Ovary (tissue), 3 donors: Measurements from ENCODE around the gene PALD1.

Experiments
- POLR2A ChIP-seq: fragments of 450-650 bp; IDR thresholded peaks from one replicate; pipeline ENCODE4 v1.6.1; 2017; ENCODE audit warnings: antibody characterized with exemption, mild to moderate bottlenecking, moderate library complexity
- TF ChIP-seq, protein P1 (sequence below), 3 donors: fragments of 450-650 bp in 2 of 3; fragments of 200-600 bp in 1 of 3; IDR thresholded peaks; one replicate each; pipeline versions ENCODE4 v1.5.1 to v1.8.0; 2016 to 2022; ENCODE audit warnings: antibody characterized with exemption in 3 of 3, mild to moderate bottlenecking in 1 of 3
- donor health status: DM: no; HTN: no; CAD: no.

- no peak for TF ChIP-seq POLR2A
- TF ChIP-seq, protein P1, sequence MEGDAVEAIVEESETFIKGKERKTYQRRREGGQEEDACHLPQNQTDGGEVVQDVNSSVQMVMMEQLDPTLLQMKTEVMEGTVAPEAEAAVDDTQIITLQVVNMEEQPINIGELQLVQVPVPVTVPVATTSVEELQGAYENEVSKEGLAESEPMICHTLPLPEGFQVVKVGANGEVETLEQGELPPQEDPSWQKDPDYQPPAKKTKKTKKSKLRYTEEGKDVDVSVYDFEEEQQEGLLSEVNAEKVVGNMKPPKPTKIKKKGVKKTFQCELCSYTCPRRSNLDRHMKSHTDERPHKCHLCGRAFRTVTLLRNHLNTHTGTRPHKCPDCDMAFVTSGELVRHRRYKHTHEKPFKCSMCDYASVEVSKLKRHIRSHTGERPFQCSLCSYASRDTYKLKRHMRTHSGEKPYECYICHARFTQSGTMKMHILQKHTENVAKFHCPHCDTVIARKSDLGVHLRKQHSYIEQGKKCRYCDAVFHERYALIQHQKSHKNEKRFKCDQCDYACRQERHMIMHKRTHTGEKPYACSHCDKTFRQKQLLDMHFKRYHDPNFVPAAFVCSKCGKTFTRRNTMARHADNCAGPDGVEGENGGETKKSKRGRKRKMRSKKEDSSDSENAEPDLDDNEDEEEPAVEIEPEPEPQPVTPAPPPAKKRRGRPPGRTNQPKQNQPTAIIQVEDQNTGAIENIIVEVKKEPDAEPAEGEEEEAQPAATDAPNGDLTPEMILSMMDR (IDR thresholded peaks at IDR 0.05), result no peak
Observed at GRCh38 chr10:70479165-70479581, 606 bp downstream of the PALD1 start.
